B cell (primary cell): ENCODE data around the gene PIGQ. TPM values are rescaled to one million over a fixed set of nuclear protein-coding genes. Genes with fewer than 3 reads are reported as not detected.

Experiments
- ATAC-seq: fragments of 200-7000 bp; cut with Tn5 transposase; one replicate; pipeline ENCODE4 v1.10.0; 2021; ENCODE audit warnings: low read depth, mild to moderate bottlenecking, moderate number of reproducible peaks, moderate library complexity
- CTCF ChIA-PET: fragments of 350-600 bp; sonication (Branson Sonifier 250); formaldehyde crosslinking; loops from one replicate; lab custom pipeline; 2021; ENCODE audit warnings: antibody characterized with exemption, inconsistent platforms; lab: Charles Lee
- POLR2A ChIA-PET: fragments of 350-600 bp; sonication (Branson Sonifier 250); formaldehyde crosslinking; loops from one replicate; lab custom pipeline; 2021; ENCODE audit warnings: antibody characterized with exemption; lab: Charles Lee
- DNase-seq: peaks from one replicate; pipeline ENCODE4 v3.0.0; 2013
- H2AFZ ChIP-seq: 2 replicates; pipeline ENCODE4 v1.6.1; 2012; ENCODE audit warnings: mild to moderate bottlenecking, low read depth, low read length; ENCODE audit not compliant: insufficient read depth, poor library complexity, severe bottlenecking
- H3K27ac ChIP-seq, 2 donors: 1 replicate in 1 of 2; 2 replicates in 1 of 2; pipeline ENCODE4 v1.5.1; 2012 to 2013; ENCODE audit warnings: low read length in 2 of 2, mild to moderate bottlenecking in 2 of 2, moderate library complexity in 1 of 2
- H3K27me3 ChIP-seq, 4 experiments: fragments of 200-600 bp in 1 of 4; sonication (generic) in 1 of 4; replicated peaks in 1 of 4; 1 replicate in 2 of 4; 2 replicates in 2 of 4; pipeline versions ENCODE4 v1.6.1 to v1.7.0; 2013 to 2016; ENCODE audit warnings: low read length in 3 of 4, mild to moderate bottlenecking in 2 of 4, mixed read lengths in 1 of 4, moderate library complexity in 1 of 4; ENCODE audit not compliant: insufficient read depth in 4 of 4, control insufficient read depth in 3 of 4; ENCODE audit errors: control extremely low read depth in 1 of 4
- H3K36me3 ChIP-seq, 2 experiments: replicated peaks in 1 of 2; 1 replicate in 1 of 2; 2 replicates in 1 of 2; pipeline versions ENCODE4 v1.6.1 to v1.7.1; 2013; ENCODE audit warnings: low read length in 1 of 2; ENCODE audit not compliant: insufficient read depth in 2 of 2, control insufficient read depth in 1 of 2; ENCODE audit errors: control extremely low read depth in 1 of 2, extremely low read depth in 1 of 2
- H3K4me1 ChIP-seq, 2 donors: fragments of 200-600 bp in 1 of 2; sonication (generic) in 1 of 2; 1 replicate in 1 of 2; 2 replicates in 1 of 2; pipeline versions ENCODE4 v1.5.1 to v1.6.1; 2013 to 2017; ENCODE audit warnings: low read length in 2 of 2; ENCODE audit not compliant: control insufficient read depth in 2 of 2, insufficient read depth in 2 of 2
- H3K4me2 ChIP-seq: replicated peaks from 2 replicates; pipeline ENCODE3; 2012; ENCODE audit warnings: mild to moderate bottlenecking, low read depth, low read length; ENCODE audit not compliant: poor library complexity, severe bottlenecking
- H3K4me3 ChIP-seq, 5 experiments: fragments of 200-600 bp in 1 of 5; sonication (generic) in 1 of 5; 1 replicate in 3 of 5; 2 replicates in 2 of 5; pipeline versions ENCODE4 v1.5.1 to v1.7.0; 2011 to 2016; ENCODE audit warnings: low read length in 4 of 5, mild to moderate bottlenecking in 4 of 5, low read depth in 2 of 5, control low read depth in 1 of 5, moderate library complexity in 1 of 5; ENCODE audit not compliant: insufficient read depth in 1 of 5; ENCODE audit errors: control extremely low read depth in 1 of 5, extremely low read depth in 1 of 5
- H3K79me2 ChIP-seq: fragments of 200-600 bp; sonication (generic); one replicate; pipeline ENCODE4 v1.6.0; 2016; ENCODE audit warnings: low read length; ENCODE audit not compliant: control insufficient read depth, insufficient read depth
- H3K9ac ChIP-seq: fragments of 200-600 bp; sonication (generic); 2 replicates; pipeline ENCODE4 v1.6.1; 2017; ENCODE audit warnings: mild to moderate bottlenecking, low read length, moderate library complexity
- H3K9me3 ChIP-seq, 3 donors: one replicate each; pipeline versions ENCODE4 v1.6.1 to v1.7.1; 2013; ENCODE audit warnings: low read length in 2 of 3; ENCODE audit not compliant: control insufficient read depth in 2 of 3, insufficient read depth in 1 of 3; ENCODE audit errors: control extremely low read depth in 1 of 3
- H4K20me1 ChIP-seq: 2 replicates; pipeline ENCODE4 v1.6.0; 2012; ENCODE audit warnings: mild to moderate bottlenecking, low read length; ENCODE audit not compliant: insufficient read depth, control insufficient read depth, poor library complexity, severe bottlenecking
- H3K27ac Mint-ChIP-seq: one replicate; pipeline ENCODE4 v1.8.0; 2021; ENCODE audit warnings: mixed read lengths
- H3K27me3 Mint-ChIP-seq: one replicate; pipeline ENCODE4 v1.8.0; 2021; ENCODE audit warnings: mixed read lengths
- H3K4me1 Mint-ChIP-seq: one replicate; pipeline ENCODE4 v1.8.0; 2021; ENCODE audit warnings: mixed read lengths
- H3K4me3 Mint-ChIP-seq: one replicate; pipeline ENCODE4 v1.8.0; 2021; ENCODE audit warnings: mixed read lengths
- H3K9me3 Mint-ChIP-seq: one replicate; pipeline ENCODE4 v1.8.0; 2022; ENCODE audit warnings: mixed read lengths; ENCODE audit not compliant: insufficient read depth
- EZH2 ChIP-seq: IDR thresholded peaks from 2 replicates; pipeline ENCODE4 v1.6.1; 2012; ENCODE audit warnings: borderline replicate concordance, low read depth, mild to moderate bottlenecking, moderate library complexity, low read length; ENCODE audit not compliant: insufficient read depth, poor library complexity, severe bottlenecking
- WGBS: methylation state at CpG from one replicate; pipeline ENCODE4 v1.1.5; 2013; ENCODE audit warnings: missing lambda C conversion rate; ENCODE audit not compliant: insufficient coverage; 5-methylcytosine and 5-hydroxymethylcytosine counted together
- intact Hi-C: fragments of 100-400 bp; cut with micrococcal nuclease; formaldehyde crosslinking; loops from one replicate; pipeline ENCODE4 v1.10.0; 2022
- polyA plus RNA-seq: library from polyadenylated mRNA; depleted of rRNA; stranded (reverse); fragments of >200 nt; gene quantifications from 2 replicates; pipeline ENCODE4 v1.2.3, GENCODE V29; 2012
- total RNA-seq, 2 donors: library from RNA; stranded (reverse); fragments of 120-200 nt in 1 of 2; gene quantifications; 1 replicate in 1 of 2; 2 replicates in 1 of 2; pipeline versions ENCODE4 v1.2.3 to v1.2.4, GENCODE V29; 2013 to 2022
- TF ChIP-seq, protein P1 (sequence below): fragments of 200-600 bp; IDR thresholded peaks from one replicate; pipeline ENCODE4 v1.8.0; 2022; ENCODE audit warnings: antibody characterized with exemption, mild to moderate bottlenecking

PIGQ gene
- total and polyA plus RNA-seq, 2 donors (not counting 1 experiment from before 2014, with no cell fraction given), result 56.9 to 68.5 TPM

DNA sequence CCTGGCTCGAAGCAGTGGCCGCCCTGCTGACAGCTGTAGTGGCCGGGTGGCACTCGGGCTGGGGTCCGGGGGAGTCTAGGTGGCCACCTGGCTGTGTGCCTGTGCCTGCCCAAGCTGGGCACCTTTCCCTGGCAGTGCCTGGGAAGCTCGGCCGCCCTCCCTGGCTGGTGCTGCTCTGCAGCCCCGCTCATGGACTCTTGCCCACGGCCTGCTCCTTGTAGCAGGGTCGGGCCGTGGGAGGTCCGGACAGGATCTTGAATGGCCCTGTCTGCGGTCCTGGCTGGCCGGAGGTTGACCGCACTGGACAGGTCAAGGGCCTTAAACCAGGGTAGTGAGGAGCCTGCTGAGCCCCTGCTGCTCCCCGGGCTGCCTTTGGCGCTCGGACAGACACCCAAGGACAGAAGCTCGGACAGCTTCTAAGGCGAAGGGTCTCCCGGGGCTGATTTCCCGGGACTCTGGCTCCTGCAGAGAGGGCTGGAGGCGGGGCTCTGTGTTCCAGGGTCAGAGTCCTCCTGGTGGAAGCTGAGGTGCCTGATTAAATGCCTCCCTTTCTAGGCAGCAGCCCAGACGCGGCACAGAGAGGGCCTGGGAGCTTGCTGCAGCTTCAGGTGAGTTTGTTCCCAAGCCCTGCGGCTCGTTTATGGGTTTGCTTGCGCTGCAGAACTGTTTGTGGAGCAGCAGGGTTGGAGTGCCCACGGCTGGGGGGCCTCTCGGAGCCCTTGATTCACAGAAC, 36.2 kb upstream of the PIGQ start:
- Histone ChIP-seq H3K4me2 (no peak overlapping the region), H3K36me3 (peaks cover 0 to 2% of the 10 kb centered on the region in 2 experiments), H3K9me3 (no peaks in the 10 kb centered on the region), H3K4me1 (peaks cover 10 to 18% of the 10 kb centered on the region in 2 donors), H3K27ac (no peak overlapping the region), H3K9ac (no peak overlapping the region), H2AFZ (no peak overlapping the region), H3K4me3 (no peak overlapping the region), H3K79me2 (peaks cover 87% of the 10 kb centered on the region), H3K27me3 (no peaks in the 10 kb centered on the region), H4K20me1 (peaks cover 76% of the 10 kb centered on the region)
- no peak for DNase-seq
- WGBS, result 97% methylated on average over 30 of the region's 30 CpGs
- ChIA-PET POLR2A (interaction anchor here (0.7 kb wide), 1 partner anchor 61 kb away, joined by 3 read pairs; no protein-coding TSS in a partner anchor), CTCF (no interaction called here)
- no peak for TF ChIP-seq EZH2
- TF ChIP-seq, protein P1, sequence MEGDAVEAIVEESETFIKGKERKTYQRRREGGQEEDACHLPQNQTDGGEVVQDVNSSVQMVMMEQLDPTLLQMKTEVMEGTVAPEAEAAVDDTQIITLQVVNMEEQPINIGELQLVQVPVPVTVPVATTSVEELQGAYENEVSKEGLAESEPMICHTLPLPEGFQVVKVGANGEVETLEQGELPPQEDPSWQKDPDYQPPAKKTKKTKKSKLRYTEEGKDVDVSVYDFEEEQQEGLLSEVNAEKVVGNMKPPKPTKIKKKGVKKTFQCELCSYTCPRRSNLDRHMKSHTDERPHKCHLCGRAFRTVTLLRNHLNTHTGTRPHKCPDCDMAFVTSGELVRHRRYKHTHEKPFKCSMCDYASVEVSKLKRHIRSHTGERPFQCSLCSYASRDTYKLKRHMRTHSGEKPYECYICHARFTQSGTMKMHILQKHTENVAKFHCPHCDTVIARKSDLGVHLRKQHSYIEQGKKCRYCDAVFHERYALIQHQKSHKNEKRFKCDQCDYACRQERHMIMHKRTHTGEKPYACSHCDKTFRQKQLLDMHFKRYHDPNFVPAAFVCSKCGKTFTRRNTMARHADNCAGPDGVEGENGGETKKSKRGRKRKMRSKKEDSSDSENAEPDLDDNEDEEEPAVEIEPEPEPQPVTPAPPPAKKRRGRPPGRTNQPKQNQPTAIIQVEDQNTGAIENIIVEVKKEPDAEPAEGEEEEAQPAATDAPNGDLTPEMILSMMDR, result no peak
- no peaks in the 10 kb centered on the region for H3K27me3 Mint-ChIP-seq
- H3K4me3 Mint-ChIP-seq, result no peak overlapping the region
- peaks cover 17% of the 10 kb centered on the region for H3K4me1 Mint-ChIP-seq
- H3K27ac Mint-ChIP-seq, result no peak overlapping the region
- intact Hi-C loops, result no loop called here
- no peak for ATAC-seq
- H3K9me3 Mint-ChIP-seq, result no peaks in the 10 kb centered on the region

DNA sequence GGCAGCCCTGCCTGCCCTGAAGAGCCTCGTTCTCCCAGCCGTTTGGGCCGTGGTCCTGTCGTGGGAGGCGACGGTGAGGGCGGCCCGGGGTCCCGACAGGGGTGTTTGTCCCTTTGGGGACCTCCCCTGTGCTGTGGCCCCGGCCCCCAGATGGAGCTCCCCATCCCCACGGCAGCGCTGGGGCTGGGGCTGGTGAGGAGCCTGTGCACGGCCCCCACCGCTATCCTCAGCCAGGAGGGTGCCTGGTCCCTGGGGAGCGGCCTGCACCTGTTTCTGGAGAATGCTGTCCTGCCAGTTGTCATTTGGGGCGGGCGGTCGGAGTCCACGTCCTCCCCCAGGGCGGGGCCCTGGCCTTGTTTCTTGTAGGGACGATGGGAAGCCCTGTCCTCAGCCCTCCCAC, 35.6 kb upstream of the PIGQ start:
- TF ChIP-seq, protein P1, result no peak
- no peak for TF ChIP-seq EZH2
- Histone ChIP-seq H3K79me2 (peaks cover 85% of the 10 kb centered on the region), H3K9me3 (no peaks in the 10 kb centered on the region), H3K27me3 (no peaks in the 10 kb centered on the region), H3K27ac (no peak overlapping the region), H3K36me3 (peaks cover 0 to 2% of the 10 kb centered on the region in 2 experiments), H3K4me2 (no peak overlapping the region), H2AFZ (no peak overlapping the region), H3K9ac (no peak overlapping the region), H3K4me3 (no peak overlapping the region), H4K20me1 (peaks cover 76% of the 10 kb centered on the region), H3K4me1 (peaks cover 5 to 12% of the 10 kb centered on the region in 2 donors)
- WGBS, result 98% methylated on average over 21 of the region's 21 CpGs
- intact Hi-C loops, result no loop called here
- ATAC-seq (no peak), DNase-seq (no peak)
- no peaks in the 10 kb centered on the region for H3K27me3 Mint-ChIP-seq
- no peak overlapping the region for H3K27ac Mint-ChIP-seq
- H3K9me3 Mint-ChIP-seq, result no peaks in the 10 kb centered on the region
- peaks cover 11% of the 10 kb centered on the region for H3K4me1 Mint-ChIP-seq
- ChIA-PET CTCF (no interaction called here), POLR2A (no interaction called here)
- no peak overlapping the region for H3K4me3 Mint-ChIP-seq
